HepG2 (cell line): ENCODE results near the gene AIF1. TPM values are rescaled to one million over a fixed set of nuclear protein-coding genes. Genes with fewer than 3 reads are reported as not detected.
A peak's percentile ranks its signal among the peaks of the same experiment; 100 is the strongest.

Experiments
- AFF4 ChIP-seq: sonication (generic); formaldehyde crosslinking; IDR thresholded peaks from 2 replicates; pipeline ENCODE4 v1.4.0; 2020; ENCODE audit warnings: missing genetic modification reagents
- DRAP1 ChIP-seq: IDR thresholded peaks from 2 replicates; pipeline ENCODE4 v1.6.1; 2016; ENCODE audit warnings: missing genetic modification reagents, missing compliant biosample characterization
- HNRNPL ChIP-seq: fragments of 200-400 bp; formaldehyde crosslinking; IDR thresholded peaks from 2 replicates; pipeline ENCODE4 v1.6.1; 2017; ENCODE audit warnings: mild to moderate bottlenecking, low read depth, low read length
- NCOA1 ChIP-seq: sonication (generic); formaldehyde crosslinking; IDR thresholded peaks from 2 replicates; pipeline ENCODE4 v1.9.0; 2021; ENCODE audit warnings: missing genetic modification reagents
- NFATC3 ChIP-seq: sonication (generic); formaldehyde crosslinking; IDR thresholded peaks from 2 replicates; pipeline ENCODE4 v1.5.1; 2020; ENCODE audit warnings: mild to moderate bottlenecking, missing genetic modification reagents
- POGZ ChIP-seq: sonication (generic); formaldehyde crosslinking; IDR thresholded peaks from 2 replicates; pipeline ENCODE4 v1.4.0; 2020; ENCODE audit warnings: mild to moderate bottlenecking, missing genetic modification reagents
- RELA ChIP-seq: sonication (generic); formaldehyde crosslinking; IDR thresholded peaks from 2 replicates; pipeline ENCODE4 v1.4.0; 2020; ENCODE audit warnings: missing genetic modification reagents
- REPIN1 ChIP-seq: sonication (generic); formaldehyde crosslinking; IDR thresholded peaks from 2 replicates; pipeline ENCODE4 v1.8.0; 2022; ENCODE audit warnings: missing genetic modification reagents, low read depth, mild to moderate bottlenecking, borderline replicate concordance
- RXRA ChIP-seq: sonication (generic); formaldehyde crosslinking; IDR thresholded peaks from 2 replicates; pipeline ENCODE4 v1.5.1; 2020; ENCODE audit warnings: missing genetic modification reagents
- SRY ChIP-seq: sonication (generic); formaldehyde crosslinking; IDR thresholded peaks from 2 replicates; pipeline ENCODE4 v1.8.0; 2022; ENCODE audit warnings: mild to moderate bottlenecking, missing genetic modification reagents
- XBP1 ChIP-seq: sonication (generic); formaldehyde crosslinking; IDR thresholded peaks from 2 replicates; pipeline ENCODE4 v1.5.0; 2020; ENCODE audit warnings: missing genetic modification reagents
- ZNF205 ChIP-seq: IDR thresholded peaks from 2 replicates; pipeline ENCODE4 v1.6.1; 2018; ENCODE audit warnings: missing biosample characterization, missing genetic modification reagents
- ZNF746 ChIP-seq: sonication (generic); formaldehyde crosslinking; IDR thresholded peaks from 2 replicates; pipeline ENCODE4 v1.8.0; 2022; ENCODE audit warnings: mild to moderate bottlenecking, missing genetic modification reagents
- ZNF773 ChIP-seq: sonication (generic); formaldehyde crosslinking; IDR thresholded peaks from 2 replicates; pipeline ENCODE4 v1.4.0; 2020; ENCODE audit warnings: missing genetic modification reagents, borderline replicate concordance
- ZNF788 ChIP-seq: sonication (generic); formaldehyde crosslinking; IDR thresholded peaks from 2 replicates; pipeline ENCODE4 v1.5.0; 2020; ENCODE audit warnings: mild to moderate bottlenecking, missing genetic modification reagents, borderline replicate concordance
- polyA plus RNA-seq, 8 experiments: library from polyadenylated mRNA; depleted of rRNA in 3 of 8; stranded (reverse) in 7 of 8; unstranded in 1 of 8; fragments of >200 nt; fragmentation: Illumina TruSeq in 4 of 8; extraction: Trizol in 4 of 8; gene quantifications; 2 replicates each; pipeline versions ENCODE4 v1.2.1 to v1.2.3, GENCODE V29; 2011 to 2016; ENCODE audit warnings: low read depth in 4 of 8, missing spikeins in 1 of 8, mixed read lengths in 1 of 8; ENCODE audit not compliant: insufficient read depth in 1 of 8
- total RNA-seq, 5 experiments: library from RNA; depleted of rRNA; stranded (reverse); fragments of >200 nt; fragmentation: Illumina TruSeq; extraction: Trizol; gene quantifications; 2 replicates each; pipeline ENCODE4 v1.2.3, GENCODE V29; 2016; ENCODE audit warnings: low read depth in 1 of 5
- TF ChIP-seq, protein P1 (sequence below), 2 experiments: fragments of 450-650 bp in 1 of 2; sonication (generic) in 1 of 2; formaldehyde crosslinking in 1 of 2; IDR thresholded peaks; 2 replicates each; pipeline versions ENCODE4 v1.6.1 to v1.8.0; 2016 to 2022; ENCODE audit warnings: antibody characterized with exemption in 1 of 2, mild to moderate bottlenecking in 1 of 2, missing genetic modification reagents in 1 of 2

The AIF1 gene
- total and polyA plus RNA-seq, 2 of the 13 experiments (the other 11 are each of a cell fraction or from before 2014, with no cell fraction given) = 1.5 TPM; not detected in 1

- TF ChIP-seq, protein P1, sequence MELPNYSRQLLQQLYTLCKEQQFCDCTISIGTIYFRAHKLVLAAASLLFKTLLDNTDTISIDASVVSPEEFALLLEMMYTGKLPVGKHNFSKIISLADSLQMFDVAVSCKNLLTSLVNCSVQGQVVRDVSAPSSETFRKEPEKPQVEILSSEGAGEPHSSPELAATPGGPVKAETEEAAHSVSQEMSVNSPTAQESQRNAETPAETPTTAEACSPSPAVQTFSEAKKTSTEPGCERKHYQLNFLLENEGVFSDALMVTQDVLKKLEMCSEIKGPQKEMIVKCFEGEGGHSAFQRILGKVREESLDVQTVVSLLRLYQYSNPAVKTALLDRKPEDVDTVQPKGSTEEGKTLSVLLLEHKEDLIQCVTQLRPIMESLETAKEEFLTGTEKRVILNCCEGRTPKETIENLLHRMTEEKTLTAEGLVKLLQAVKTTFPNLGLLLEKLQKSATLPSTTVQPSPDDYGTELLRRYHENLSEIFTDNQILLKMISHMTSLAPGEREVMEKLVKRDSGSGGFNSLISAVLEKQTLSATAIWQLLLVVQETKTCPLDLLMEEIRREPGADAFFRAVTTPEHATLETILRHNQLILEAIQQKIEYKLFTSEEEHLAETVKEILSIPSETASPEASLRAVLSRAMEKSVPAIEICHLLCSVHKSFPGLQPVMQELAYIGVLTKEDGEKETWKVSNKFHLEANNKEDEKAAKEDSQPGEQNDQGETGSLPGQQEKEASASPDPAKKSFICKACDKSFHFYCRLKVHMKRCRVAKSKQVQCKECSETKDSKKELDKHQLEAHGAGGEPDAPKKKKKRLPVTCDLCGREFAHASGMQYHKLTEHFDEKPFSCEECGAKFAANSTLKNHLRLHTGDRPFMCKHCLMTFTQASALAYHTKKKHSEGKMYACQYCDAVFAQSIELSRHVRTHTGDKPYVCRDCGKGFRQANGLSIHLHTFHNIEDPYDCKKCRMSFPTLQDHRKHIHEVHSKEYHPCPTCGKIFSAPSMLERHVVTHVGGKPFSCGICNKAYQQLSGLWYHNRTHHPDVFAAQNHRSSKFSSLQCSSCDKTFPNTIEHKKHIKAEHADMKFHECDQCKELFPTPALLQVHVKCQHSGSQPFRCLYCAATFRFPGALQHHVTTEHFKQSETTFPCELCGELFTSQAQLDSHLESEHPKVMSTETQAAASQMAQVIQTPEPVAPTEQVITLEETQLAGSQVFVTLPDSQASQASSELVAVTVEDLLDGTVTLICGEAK (IDR thresholded peaks at IDR 0.05) = no peak
- TF ChIP-seq, protein P1 (CRISPR knock-in tag; IDR thresholded peaks at IDR 0.05) = peak; percentile 78; the same call in 1 of the 2 replicates
- TF ChIP-seq ZNF205 = peak; percentile 91
- TF ChIP-seq HNRNPL = no peak
- TF ChIP-seq ZNF746 (CRISPR knock-in tag) = peak; percentile 95
- TF ChIP-seq REPIN1 (CRISPR knock-in tag) = peak; percentile 96
- no peak for TF ChIP-seq AFF4 (CRISPR knock-in tag)
- TF ChIP-seq RELA (CRISPR knock-in tag) = peak; percentile 23; the same call in 1 of the 2 replicates
- TF ChIP-seq POGZ (CRISPR knock-in tag) = peak; percentile 75
- TF ChIP-seq NFATC3 = peak; percentile 77; the same call in 1 of the 2 replicates
- TF ChIP-seq DRAP1 = peak; percentile 97
- TF ChIP-seq XBP1 (CRISPR knock-in tag) = peak; percentile 62; the same call in 1 of the 2 replicates
- TF ChIP-seq ZNF773 (CRISPR knock-in tag) = no peak
- peak; percentile 85 for TF ChIP-seq SRY
- TF ChIP-seq NCOA1 = no peak
- peak; percentile 93; the same call in 1 of the 2 replicates for TF ChIP-seq RXRA (CRISPR knock-in tag)
- peak; percentile 96; the same call in 1 of the 2 replicates for TF ChIP-seq ZNF788 (CRISPR knock-in tag)
These were observed 40.6 kb downstream of the AIF1 start, which contains the start of gene APOM (continued) for GRCh38 chr6:31655349-31656237.
